HG02840 (cell line): ENCODE measurements around the gene JSRP1.
A peak's percentile ranks its signal among the peaks of the same experiment; 100 is the strongest.
"Not testable (repeated sequence)": the region's sequence is repeated elsewhere in the genome, so short reads cannot be mapped to it uniquely, and the experiment has no call there.

Experiments
- ATAC-seq: cut with Tn5 transposase; IDR thresholded peaks from one replicate; pipeline ENCODE4 v1.9.1; 2021; ENCODE audit warnings: mild to moderate bottlenecking, moderate library complexity, moderate number of reproducible peaks; ENCODE audit not compliant: unreplicated experiment, low FRiP score

JSRP1 gene

DNA sequence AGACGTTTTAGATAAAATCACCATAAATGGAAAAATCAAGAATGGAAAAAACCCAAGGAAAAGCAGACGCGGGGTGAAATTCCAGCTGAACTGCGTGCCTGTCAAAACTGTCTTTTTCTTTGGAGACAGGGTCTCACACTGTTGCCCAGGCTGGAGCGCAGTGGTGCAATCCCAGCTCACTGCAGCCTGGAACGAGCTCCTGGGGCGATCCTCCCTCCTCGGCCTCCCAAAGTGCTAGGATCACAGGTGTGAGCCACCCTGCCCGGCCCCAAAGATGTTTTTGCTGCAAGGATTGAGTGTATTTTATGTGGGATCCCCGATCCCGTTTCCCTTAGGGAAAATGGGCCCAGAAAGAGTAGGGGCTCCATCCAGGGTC is 26.6 kb upstream of the JSRP1 start:
- no peak for ATAC-seq

DNA sequence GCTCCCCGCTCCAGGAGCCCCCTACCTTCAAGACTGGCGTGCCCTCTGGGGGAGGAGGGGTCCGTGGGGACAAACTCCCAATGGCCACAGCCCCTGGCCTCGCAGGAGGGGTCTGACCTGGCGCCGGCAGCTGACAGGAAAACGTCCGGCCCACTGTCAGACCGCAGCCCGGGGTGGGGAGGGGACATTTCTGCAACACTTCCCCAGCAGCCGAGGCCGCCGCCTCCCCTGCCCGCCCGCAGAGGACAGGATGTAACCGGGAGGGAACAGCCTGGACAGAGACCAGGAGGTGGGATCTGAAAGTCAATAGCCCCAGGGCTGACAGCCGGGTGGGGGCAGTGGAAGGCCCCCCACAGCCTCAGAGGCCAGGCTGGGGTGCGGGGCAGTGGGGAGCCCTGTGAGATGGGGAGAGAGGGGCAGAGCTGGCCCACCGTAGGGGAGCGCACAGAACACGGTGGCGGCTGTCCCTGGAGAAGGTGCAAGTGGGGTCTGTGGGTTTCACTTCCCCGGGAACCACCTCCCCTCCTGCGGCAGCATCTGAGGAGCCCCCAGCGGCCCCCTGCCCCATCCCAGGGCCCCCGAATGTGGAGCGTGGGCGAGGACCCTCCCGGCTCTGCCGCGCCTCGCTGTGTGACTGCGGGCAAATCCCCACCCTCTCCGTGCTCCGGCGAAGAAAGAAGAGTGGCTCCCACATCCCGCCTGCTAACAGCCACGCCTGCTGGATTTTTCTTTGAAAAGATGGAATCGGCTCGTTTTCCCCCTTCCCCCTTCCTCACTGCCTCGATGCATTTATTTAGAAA is 26.0 kb upstream of the JSRP1 start, which contains the start of gene PEAK3:
PEAK3 (minus strand) TSS at position 114 of the 800 bp plus-strand sequence. CDS start 1,244 bp downstream, outside the sequence.
- ATAC-seq, result no peak

DNA sequence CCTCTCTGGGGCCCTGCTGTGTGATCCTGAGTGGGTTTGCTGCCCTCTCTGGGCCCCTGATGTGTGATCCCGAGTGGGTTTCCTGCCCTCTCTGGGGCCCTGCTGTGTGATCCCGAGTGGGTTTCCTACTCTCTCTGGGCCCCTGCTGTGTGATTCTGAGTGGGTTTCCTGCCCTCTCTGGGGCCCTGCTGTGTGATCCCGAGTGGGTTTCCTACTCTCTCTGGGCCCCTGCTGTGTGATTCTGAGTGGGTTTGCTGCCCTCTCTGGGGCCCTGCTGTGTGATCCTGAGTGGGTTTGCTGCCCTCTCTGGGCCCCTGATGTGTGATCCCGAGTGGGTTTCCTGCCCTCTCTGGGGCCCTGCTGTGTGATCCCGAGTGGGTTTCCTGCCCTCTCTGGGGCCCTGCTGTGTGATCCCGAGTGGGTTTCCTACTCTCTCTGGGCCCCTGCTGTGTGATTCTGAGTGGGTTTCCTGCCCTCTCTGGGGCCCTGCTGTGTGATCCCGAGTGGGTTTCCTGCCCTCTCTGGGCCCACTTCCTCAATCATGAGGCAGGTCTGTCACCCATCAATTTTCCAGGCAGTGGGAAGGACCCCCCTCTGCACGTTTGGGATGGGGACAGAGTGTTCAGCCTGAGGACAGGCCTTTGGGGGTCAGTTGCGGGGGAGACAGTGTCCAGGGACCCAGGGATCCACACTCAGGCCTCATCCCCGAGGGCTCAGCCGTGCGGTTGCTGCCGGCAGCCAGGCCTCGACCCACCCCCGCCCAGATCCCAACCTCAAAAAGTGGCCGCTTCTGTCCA is 25.2 kb upstream of the JSRP1 start:
- not testable (repeated sequence) for ATAC-seq

DNA sequence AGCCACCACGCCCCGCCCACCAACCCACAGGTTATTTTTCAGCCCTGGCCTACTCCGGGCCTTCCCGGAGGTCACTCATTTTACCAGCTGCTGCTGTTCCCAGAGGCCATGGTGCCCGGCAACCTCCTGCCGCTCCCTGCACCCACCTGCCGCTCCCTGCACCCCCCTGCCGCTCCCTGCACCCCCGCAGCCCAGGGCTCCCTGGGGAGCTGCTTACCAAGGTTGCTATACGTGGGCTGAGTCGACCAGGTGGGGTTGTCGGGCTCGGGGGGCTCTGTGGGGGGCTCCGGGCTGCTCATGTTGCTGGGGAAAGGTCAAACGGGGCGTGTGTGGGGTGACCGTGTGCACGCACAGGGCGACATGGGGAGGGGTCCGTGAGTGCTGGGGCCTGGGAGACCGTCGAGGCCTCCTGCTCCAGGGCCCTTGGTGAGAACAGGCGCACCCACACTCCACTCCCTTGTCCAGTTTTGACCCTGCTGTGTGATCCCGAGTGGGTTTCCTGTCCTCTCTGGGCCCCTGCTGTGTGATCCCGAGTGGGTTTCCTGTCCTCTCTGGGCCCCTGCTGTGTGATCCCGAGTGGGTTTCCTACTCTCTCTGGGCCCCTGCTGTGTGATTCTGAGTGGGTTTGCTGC is 24.5 kb upstream of the JSRP1 start:
- ATAC-seq, result no peak

DNA sequence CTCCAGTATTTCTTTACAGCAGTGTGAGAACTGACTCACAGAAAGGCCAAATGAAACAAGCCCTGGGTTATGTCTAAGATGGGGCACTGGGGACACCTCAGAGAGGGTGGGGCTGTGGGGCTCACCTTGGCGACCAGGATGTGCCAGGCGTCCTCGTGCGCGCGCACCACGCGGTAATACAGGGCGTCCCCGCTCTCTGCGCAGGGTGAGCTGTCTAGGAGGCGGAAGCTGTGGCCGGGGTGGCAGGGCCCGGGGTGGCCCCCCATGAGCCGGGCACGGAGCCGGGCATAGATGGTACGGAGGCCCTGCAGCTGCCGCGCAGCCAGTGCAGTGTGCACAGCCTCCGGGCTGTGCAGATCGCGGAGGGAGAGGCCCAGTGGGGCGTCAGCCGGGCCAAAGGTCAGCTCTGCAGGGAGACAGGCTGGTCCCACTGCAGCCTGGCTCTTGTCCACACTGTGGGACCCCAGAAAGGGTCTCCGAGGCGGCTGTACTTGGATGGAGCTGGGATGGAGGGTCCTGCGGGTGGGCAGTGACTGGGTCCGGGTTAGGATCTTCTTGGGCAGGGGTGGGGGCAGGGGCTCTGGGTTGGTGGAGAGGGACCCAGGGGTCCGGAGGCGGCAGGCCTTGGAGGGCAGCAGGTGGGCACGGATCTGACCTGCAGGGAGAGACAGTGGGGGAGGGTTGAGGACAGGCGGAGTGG is 22.4 kb upstream of the JSRP1 start:
- ATAC-seq, result no peak

DNA sequence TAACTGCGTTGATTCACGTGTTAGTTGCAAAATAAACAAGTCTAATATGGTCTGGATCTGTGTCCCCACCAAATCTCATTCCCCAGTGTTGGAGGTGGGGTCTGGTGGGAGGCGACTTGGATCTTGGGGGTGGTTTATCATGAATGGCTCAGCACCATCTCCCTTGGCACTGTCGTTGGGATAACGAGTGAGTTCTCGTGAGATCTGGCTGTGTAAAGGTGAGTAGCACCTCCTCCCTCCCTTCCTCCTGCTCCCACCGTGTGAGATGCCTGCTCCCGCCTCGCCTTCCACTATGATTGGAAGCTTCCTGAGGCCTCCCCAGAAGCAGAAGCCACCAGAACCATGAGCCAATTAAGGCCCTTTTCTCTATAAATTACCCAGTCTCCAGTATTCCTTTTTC is 20.9 kb upstream of the JSRP1 start:
- ATAC-seq, result no peak

DNA sequence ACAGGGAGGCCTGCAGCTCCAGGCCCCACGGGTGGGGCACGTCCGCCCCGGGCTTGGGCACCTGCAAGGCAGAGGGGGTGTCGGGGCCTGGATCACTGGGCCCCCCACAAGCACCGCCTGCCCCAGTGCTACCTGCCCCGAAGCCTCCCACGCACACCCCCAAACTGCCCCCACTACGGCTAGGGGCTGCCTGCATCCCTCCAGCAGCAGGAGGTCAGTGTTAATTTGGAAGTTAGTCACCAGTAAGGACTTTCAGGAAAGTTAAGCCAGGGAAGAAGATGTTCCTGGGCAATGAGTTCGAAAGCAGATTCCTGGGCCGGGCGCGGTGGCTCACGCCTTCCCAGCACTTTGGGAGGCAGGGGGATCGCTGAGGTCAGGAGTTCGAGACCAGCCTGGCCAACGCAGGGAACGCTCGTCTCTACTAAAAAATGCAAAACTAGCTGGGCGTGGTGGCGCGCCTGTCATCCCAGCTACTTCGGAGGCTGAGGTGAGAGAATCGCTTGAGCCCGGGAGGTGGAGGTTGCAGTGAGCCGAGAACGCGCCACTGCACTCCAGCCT is 20.3 kb upstream of the JSRP1 start:
- ATAC-seq, result no peak

DNA sequence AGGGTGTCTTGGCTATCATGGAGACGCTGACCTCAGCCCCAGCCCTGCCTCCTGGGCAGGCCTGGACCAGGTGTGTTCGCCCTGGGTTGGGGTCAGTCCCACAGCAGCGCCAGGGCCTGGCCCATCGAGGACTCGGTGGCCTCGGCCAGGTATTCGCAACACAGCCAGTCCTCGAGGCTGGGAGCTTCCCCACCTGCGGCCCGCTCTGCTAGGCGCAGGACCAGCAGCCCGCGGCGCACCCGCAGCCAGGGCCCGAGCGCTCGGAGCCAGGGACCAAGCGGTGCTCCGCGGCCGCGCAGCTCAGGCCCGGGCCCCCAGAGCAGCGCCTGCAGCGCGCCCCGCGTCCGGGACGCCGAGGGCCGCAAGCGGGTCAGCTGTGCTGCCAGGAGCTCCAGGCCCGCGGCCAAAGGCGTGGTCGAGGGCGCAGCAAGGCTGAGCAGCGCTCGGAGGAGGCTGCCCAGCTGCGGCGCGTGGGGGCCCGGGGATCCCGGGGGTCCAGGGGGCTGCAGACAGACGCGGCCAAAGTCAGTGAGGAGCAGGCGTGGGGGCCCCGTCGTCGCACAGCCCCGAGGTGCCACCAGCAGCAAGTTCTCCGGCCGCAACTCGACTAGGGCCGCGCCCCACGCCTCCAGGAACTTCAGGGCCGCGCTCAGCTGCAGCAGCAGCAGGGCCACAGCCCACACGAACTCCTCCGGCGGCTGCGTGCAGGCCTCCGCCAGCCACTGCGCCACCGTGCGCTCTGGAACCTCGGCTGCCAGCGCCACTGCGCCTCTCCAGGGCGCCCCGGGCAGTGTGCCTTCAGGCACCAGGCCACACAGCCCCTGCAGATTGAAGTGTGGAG is 19.6 kb upstream of the JSRP1 start:
- no peak for ATAC-seq

DNA sequence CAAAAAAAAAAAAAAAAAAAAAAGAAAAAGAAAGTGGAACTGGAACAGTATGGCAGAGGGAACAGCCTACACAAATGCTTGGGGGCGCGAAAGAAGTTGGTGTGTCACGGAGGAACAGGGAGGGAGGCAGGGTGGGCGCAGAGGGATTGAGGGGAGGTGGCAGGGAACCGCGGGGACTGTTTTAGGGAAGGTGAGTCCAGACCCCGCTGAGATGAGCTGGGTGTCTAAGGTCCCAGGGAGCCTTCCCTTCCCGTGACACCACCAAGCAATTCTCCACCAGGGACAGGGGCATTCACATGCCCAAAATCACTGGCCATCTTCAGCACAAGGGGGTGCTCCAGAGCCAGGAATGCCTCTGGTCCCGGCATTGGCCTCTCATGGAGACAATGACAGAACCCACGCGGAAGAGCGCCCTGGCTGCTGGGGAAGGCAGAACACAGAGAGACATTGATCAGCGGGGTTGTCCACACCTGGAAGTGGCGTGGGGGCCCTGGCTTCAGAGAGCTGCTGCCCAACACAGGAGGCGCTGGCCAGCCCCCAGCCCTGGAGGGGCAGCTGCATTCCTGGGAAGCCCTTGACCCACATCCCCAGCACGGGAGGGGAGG is 18.8 kb upstream of the JSRP1 start:
- ATAC-seq, result no peak

DNA sequence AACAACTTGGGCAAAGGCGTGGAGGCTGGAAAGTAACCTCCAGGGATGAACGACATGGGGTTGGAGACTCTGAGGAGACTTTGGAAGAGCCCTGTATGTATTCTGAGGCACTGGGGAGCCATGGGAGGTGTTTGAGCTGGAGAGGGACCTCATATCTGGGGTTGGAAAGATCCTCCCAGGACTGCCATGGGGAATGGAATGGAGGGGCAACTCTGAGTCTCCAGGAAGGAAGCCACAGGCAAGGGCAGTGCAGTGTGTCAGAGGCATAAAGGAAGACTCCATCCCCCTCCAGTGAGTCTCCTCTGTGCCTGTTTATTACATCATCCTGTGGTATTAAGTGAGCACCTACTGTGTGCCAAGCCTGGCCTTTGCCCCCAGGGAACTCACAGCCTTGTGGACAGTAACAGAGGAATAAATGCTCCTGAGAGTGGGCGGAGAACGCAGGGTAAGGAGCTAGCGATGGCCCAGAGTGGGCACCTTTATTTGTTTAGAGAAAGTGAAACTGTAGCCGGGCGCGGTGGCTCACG is 18.0 kb upstream of the JSRP1 start:
- ATAC-seq, result no peak

DNA sequence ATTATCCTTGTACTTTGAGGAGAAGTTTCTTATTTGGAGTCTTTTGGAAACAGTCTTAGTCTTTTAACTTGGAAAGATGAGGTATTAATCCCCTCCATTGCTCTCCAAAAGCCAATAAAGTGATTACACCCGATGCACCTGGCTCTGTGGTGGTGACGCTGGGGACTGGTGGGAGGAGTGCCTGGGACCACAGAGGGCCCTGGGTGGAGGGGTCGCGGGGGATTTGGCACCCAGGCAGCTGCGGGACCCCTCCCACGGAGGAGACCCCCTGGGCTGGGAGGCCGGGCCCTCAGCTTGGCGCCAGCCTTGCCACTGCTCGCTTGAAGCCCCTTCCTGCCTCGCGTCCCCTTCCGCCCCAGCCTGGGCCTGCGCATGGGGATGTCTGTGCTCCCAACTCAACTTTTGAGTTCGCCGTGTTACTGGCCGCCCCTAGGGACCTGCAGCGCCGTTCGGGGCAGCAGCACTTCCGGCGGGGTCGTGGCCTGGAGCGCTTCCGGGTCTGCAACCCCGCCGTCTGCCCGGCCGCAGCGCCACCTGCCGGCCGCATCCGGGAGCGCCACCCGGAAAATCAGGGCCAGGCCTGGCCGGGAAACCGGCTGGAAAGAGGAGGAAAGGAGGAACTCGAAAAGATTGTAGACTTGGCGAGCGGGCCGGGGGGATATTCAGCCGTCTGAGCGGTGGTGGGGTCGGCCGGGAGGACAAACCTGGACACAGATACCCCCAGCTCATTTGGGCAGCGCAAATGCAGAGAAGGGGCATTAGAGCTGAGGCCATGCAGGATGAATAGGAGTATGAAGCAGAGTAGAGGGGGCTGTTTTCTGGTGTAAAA is 17.4 kb upstream of the JSRP1 start:
- no peak for ATAC-seq

DNA sequence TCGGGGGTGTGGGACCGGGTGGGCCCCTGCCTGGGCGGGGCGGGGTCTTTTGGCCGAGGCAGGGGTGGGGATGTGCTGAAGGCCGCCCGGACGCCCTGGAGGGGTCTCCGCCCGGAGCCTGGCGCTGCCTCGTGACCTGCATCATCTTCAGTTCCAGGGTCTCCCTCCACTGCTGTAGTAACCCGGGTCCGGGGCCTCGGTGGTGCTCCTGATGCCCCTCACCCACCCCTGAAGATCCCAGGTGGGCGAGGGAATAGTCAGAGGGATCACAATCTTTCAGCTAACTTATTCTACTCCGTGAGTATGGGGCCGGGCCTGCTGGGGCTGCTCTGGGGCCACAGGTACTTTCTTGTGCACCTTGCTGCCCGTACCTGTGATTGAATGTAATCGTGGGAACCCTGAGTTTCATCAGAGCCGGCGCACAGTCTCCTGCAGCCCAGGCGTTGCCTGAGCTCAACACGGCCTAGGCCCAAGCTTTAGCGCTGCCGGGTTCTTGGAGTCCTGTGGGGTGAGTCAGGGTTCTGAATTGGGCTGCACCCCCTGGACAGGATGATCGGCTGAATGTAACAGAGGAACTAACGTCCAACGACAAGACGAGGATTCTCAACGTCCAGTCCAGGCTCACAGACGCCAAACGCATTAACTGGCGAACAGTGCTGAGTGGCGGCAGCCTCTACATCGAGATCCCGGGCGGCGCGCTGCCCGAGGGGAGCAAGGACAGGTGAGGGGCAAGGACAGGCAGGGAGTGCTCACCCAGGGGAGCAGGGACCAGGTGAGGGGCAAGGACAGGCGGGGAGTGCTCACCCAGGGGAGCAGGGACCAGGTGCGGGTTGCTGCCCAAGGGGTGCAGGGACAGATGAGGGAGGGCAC is 15.3 kb upstream of the JSRP1 start:
- ATAC-seq, result no peak

DNA sequence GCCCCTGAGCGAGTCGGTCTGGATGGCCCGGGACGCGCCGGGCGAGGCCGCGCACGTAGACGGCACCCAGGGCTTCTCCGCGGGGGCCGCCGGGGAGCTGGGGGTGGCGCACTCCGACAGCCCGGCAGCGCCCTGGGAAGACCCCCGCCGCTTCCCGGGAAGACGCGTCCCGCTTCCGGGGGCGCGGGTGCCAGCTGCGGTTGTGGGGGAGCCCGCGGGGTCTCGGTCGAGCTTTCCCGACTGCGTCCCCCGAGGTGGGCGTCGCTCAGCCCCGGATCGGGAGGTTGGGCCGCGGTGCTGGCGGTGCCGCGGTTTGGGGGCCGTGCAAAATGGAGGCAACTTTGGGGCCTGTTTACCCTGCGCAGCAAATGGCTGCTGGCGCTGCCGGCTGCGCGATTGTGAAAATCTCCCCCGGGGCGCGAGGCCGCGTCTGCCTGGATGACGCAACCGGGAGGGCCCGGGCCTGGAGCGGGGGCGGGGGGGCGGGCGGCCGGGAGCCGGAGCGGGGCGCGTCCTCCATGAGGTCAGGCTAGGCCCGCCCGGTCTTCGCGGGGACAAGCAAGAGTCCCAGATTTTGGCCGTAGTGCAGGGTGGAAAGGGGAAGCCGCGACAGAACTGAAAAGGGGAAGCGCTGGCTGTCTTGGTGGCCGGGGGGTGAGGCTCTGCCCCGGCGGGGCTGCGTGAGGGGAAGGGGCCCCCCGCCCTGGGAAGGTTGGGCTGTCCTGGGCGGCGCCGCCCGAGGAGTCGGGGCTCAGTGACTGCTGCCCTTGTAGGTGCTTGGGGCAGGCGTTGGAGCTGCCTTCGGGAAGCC is 14.4 kb upstream of the JSRP1 start:
- ATAC-seq, result no peak

DNA sequence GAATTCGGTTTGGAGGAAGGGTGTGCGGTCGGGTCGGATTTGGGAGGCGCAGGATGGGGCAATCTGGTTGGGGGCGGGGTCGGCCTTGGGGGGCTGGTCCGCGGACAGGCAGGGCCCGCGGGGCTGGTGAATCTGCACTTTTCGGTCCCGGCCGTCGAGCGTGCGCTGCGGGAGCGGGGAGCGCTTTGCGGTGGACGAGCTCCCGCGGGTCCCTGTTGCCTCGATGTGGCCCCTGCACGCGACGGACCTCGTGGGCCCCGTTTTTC is 13.9 kb upstream of the JSRP1 start:
- no peak for ATAC-seq

DNA sequence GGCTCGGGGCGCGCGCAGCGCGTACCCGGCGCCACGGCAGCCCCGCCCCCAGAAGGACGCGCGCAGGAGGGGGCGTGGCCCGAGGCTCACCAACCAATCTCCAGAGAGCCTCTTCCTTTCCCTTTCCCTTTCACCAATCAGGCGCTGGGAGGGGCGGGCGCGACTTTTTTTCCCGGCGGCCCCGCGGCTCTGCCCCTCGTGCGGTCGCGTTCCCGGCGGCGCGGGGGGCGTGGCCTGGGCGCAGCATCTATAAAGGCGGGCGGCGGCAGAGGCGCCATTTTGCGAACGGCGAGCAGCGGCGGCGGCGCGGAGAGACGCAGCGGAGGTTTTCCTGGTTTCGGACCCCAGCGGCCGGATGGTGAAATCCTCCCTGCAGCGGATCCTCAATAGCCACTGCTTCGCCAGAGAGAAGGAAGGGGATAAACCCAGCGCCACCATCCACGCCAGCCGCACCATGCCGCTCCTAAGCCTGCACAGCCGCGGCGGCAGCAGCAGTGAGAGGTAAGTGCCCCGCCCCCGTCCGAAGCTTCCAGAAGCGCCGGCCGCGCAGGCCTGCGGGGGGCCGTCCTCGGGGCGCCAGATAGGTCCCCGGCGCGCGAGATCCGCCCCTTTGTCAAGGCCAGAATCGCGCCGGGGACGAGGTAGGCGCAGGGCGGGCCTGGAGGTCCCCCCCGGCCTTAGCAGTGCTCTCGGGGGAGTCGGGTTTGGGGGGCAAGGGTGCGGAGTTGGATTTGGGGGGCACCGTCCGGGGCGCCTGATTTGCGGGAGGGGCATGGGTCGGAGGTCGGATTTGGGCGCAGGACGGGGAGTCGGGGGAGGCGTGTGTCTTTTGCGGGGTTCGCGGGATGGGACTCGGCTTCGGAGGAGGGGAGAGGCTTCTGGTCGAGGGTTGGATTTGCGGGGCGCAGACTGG is 13.3 kb upstream of the JSRP1 start:
- ATAC-seq, result peak; percentile 55

DNA sequence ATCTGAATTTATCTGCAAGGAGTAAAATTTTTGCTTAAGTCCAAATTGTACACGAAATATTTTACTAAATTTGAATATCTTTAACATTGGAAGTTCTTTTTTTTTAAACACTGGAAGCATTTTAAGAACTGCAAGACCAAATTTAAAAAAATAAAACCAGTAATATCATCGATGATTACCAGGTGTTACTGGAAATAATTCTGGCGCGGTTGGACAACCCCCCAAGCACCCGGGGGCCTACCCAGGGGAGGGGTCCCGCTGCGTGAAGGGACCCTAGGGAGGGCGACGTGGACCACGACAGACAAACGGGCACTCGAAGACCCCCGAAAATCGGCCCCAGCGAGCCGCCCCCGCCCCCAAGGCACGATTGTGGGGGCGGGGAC is 12.6 kb upstream of the JSRP1 start:
- no peak for ATAC-seq
